Heart left ventricle (tissue), 13 donors: ENCODE results near the gene ADH4.

Source experiments
- CTCF ChIP-seq, 12 donors: fragments of 200-600 bp; sonication (generic) in 4 of 12; IDR thresholded peaks; one replicate each; pipeline versions ENCODE4 v1.5.0 to v1.8.0; 2018 to 2022; ENCODE audit warnings: antibody characterized with exemption in 12 of 12, mild to moderate bottlenecking in 5 of 12
- POLR2A ChIP-seq, 2 donors: fragments of 450-650 bp; IDR thresholded peaks; one replicate each; pipeline ENCODE4 v1.6.1; 2017; ENCODE audit warnings: antibody characterized with exemption in 2 of 2, mild to moderate bottlenecking in 2 of 2, moderate library complexity in 2 of 2
- donor health status: ischemic (EF 13 %, LVEDD 7.1; RV severe dilation, severe dysfunction).
- donor health status: DM: no; HTN: yes; CAD: no.
- donor health status: DM: no; HTN: no; CAD: no.
- donor health status: ischemic (EF 25% LVEDD 6.9; RV normal size, moderate dysfunction).
- donor health status: ischemic (EF 25% LVEDD 5.7; RV mildly dilated, moderate dysfunction).
- donor health status: ischemic (EF 35%, LVEDD 5.7; RV mildly dilated, moderate dysfunction).
- donor health status: nonischemic (EF 11% LVEDD 7.7; RV severe dilation, severe dysfunction).
- donor health status: DM: yes; HTN: yes; CAD: no.
- donor health status: PGD.
- donor health status: ischemic (EF 29% LVEDD 5.4; RV normal size, mild dysfunction).
- donor health status: nonischemic (EF 23%, LVEDD 6.1; RV moderate dilation, normal function).

GRCh38 chr4:99091216-99091575, 52.9 kb downstream of the ADH4 start:
- TF ChIP-seq CTCF (IDR thresholded peaks at IDR 0.05): no peak
- no peak for TF ChIP-seq POLR2A (IDR thresholded peaks at IDR 0.05)
